Right renal cortex interstitium (tissue), 3 donors: ENCODE results near the gene DDR1. TPM values are rescaled to one million over a fixed set of nuclear protein-coding genes. Genes with fewer than 3 reads are reported as not detected.
"Not testable (repeated sequence)": the region's sequence is repeated elsewhere in the genome, so short reads cannot be mapped to it uniquely, and the experiment has no call there.

Experiments used
- DNase-seq, 3 donors: peaks; one replicate each; pipeline ENCODE4 v3.0.0-alpha.2; 2013; ENCODE audit warnings: low read depth in 3 of 3, low spot score in 2 of 3
- polyA plus RNA-seq, 3 donors: library from polyadenylated mRNA; unstranded; fragments of 120-200 nt; gene quantifications; one replicate each; pipeline ENCODE4 v1.2.1, GENCODE V29; 2013; ENCODE audit not compliant: insufficient read length in 3 of 3

Gene DDR1
- polyA plus RNA-seq, 3 donors = 139 to 163 (median 149) TPM

DNA sequence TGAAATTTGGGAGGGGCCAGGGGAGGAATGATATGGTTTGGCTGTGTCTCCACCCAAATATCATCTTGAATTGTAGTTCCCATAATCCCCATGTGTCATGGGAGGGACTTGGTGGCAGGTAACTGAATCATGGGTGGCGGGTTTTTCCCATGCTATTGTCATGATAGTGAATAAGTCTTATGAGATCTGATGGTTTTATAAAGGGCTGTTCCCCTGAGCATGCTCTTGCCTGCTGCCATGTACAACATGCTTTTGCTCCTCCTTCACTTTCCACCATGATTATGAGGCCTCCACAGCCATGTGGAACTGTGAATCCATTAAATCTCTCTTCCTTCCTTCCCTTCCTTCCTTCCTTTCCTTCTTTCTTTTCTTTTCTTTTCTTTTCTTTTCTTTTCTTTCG, 31.9 kb upstream of the DDR1 start:
- DNase-seq = not testable (repeated sequence)

DNA sequence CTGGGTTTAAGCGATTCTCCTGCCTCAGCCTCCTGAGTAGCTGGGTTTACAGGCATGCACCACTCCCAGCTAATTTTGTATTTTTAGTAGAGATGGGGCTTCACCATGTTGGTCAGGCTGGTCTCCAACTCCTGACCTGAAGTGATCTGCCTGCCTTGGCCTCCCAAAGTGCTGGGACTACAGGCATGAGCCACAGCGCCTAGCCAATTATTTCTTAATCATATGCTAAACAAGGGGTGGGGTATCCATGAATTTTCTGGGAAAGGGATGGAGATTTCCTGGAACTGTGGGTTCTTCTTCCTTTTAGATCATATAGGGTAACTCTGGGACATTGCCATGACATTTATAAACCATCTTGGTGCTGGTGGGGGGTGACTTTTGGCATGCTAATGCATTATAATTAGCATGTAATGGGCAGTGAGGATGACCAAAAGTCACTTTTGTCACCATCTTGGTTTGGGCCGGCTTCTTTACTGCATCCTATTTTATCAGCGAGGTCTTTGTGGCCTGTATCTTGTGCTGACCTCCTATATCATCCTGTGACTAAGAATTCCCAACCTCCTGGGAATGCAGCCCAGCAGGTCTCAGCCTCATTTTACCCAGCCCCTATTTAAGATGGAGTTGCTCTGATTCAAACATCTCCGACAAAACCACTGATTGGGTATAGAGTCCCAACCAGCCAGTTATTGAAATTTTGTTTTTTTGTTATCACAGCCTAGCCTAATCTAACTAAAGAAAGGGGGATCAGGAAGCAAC, 29.9 kb upstream of the DDR1 start:
- no peak for DNase-seq

DNA sequence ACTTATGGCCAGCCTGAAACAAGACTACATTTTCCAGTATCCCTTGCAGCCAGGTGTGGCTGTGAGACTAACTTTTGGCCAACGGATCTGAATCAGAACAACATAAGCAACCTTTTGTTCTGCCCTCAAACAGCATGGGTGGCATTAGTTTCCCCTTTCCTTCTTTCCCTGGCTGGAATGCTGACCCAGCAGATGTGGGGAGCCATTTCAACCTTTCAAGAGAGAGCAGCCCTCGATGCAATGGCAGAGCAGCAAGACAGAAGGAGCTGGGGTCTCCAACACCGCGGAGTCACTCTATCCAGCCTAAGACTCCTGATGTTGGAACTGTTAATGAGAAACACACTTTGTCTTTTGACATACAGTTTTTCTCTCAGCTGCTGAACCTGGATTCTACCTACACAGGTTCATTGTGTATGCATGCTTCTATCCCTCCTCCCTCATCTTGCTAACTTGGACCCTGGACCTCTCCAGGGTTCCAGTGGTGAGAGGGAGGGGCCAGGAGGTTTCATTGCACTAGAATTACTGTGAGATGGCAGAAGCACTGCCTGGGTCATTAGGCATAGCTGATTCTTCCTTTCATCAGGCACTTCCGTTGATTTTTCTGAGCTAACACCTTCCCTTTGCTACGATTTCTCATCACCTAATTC, 28.8 kb upstream of the DDR1 start:
- no peak for DNase-seq

DNA sequence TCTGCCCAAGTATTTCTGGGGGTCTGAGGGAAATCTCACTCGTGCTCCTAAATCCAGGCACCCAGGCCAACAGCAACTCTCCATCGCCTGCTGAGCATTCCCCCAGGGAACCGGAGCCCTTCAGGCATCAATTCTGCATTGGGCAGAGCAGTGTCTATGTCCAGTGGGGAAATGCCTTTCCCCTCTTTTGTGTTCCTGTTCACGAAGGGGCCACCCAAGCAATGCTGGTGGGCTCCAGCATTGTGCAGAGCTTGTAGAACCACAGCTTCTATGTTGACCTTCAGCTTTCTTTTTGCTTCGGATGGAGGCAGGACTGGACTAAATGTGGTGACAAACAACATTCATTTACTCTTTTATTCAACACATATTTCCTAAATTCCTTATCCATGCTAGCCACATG, 27.2 kb upstream of the DDR1 start:
- DNase-seq = no peak

DNA sequence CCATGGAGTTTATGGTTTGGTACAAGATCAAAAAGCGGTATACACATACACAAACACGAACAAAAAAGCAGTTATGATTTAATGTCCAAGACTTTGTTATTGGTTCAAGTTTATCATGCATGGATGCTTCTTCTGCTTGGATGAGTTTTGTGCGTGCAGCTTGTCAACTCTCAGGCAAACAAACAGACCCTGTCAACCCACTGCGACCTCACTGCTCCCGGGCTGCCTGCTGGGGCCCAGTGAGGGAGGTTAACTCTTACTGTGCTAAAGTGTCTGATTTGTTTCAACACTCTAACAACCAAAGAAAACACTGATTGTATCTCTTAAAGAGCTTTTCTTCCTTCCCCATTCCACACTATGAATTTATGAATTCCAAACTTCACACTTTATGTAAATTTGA, 26.8 kb upstream of the DDR1 start:
- no peak for DNase-seq

DNA sequence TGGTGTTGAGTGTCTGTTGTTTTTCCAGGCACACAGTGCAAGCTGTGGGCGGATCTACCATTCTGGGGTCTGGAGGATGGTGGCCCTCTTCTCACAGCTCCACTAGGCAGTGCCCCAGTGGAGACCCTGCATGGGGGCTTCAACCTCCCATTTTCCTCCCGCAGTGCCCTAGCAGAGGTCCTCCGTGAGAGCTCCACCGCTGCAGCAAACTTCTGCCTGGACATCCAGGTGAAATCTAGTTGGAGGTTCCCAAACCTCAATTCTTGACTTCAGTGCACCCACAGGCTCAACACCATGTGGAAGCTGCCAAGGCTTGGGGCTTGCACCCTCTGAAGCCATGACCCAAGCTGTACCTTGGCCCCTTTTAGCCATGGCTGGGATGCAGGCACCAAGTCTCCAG, 24.6 kb upstream of the DDR1 start:
- DNase-seq = not testable (repeated sequence)

DNA sequence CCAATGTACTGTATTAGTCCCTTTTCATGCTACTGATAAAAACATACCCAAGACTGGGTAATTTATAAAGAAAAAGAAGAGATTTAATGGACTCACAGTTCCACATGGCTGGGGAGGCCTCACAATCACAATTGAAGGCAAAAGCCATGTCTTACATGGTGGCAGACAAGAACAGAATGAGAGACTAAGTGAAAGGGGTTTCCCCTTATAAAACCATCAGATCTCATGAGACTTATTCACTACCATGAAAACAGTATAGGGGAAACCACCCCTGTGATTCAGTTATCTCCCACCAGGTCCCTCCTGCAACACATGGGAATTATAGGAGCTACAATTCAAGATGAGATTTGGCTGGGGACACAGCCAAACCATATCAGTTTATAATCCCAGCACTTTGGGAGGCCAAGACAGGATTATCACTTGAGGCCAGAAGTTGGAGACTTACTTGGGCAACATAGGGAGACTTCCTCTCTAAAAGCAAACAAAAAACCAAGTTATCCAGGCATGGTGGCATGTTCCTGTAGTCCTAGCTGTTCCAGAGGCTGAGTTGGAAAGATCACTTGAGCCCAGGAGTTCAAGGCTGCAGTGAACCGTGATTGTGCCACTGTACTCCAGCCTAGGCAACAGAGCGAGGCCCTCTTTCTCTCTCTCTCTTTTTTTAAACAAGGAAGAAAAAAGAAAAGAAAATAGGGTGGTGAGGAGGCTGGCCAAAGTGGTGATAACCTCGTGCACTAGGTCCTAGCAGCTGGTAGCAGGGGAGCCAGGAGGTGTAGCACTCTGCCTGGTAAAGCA, 22.9 kb upstream of the DDR1 start:
- DNase-seq = no peak

DNA sequence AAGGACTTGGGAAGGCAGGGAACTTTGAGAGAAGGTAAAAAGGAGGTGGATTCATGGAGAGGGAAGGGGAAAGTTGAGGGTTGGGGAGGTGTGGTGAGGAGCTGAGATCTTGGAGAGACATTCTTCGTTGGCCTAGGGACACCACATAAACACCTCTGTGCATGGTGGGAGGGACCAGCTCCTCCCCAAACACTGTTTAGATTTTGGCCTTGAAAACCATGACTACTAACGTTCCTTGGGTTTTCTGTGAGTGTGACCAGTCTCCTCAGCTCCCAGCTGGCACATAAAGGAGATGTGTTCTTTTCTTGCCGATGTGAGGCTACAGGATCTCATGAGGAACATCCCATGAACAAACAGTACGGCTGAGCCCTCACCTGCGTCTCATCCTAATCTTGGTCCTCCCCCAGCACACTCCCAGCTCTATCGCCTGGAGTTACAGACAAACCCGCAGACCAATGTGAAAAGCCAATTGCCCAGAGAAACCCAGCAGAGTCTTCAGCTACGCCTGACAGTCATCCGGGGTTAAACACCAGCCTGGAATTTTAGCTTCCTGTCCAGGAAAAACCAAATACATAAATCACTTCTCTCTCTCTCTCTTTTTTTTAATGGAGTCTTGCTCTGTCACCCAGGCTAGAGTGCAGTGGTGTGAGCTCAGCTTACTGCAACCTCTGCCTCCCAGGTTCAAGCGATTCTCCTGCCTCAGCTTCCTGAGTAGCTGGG, 22.0 kb upstream of the DDR1 start:
- DNase-seq = no peak

DNA sequence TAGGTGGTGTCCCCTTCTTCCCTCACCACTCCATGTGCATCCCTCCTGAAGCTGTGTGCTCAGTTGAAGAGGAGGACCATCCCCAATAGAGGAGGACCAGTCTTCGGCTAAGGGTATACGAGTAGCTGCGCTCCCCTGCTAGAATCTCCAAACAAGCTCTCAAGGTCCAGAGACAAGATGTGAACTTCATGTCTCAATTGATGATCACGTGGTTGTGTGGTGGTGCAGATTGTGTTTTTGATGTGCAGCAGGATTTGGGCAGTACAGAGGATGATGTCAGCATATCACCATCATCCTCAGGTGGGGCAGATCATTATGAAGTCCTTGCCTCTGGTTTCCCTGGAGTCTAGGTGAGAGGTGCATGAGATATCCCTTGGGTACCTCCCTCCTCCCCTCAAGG, 20.0 kb upstream of the DDR1 start:
- DNase-seq = no peak

DNA sequence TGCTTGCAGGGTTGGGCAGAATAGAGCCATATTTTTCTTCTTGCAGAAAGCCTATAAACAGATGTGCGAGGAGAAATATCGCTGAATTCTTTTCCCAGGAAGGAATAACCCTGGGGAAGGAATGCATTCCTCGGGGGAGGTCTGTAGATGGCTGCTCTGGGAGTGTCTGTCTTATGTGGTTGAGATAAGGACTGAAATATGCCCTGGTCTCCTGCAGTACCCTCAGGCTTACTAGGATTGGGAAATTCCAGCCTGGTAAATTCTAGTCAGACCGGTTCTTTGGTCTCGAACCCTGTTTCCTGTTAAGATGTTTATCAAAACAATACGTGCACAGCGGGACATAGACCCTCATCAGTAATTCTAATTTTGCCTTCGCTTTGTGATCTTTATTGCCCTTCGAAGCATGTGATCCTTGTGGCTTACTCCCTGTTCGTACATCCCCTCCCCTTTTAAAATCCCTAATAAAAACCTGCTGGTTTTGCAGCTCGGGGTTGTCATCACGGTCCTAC, 15.0 kb upstream of the DDR1 start:
- DNase-seq = not testable (repeated sequence)

DNA sequence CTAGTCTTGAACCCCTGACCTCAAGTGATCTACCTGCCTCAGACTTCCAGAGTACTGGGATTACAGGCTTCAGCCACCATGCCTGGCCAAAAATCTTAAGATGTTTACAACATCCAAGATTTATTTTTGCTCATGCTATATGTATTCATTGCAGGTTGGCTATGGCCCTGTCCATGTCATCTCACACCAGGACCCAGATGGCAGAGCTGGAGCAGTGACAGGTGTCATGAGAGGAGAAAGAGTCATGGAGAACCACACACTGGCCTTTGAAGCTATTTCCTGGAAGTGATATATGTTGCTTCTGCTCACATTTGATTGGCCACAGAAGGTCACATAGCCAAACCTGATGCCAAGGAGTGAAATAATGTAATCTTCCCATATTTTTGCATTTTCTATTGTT, 13.8 kb upstream of the DDR1 start:
- DNase-seq = no peak

DNA sequence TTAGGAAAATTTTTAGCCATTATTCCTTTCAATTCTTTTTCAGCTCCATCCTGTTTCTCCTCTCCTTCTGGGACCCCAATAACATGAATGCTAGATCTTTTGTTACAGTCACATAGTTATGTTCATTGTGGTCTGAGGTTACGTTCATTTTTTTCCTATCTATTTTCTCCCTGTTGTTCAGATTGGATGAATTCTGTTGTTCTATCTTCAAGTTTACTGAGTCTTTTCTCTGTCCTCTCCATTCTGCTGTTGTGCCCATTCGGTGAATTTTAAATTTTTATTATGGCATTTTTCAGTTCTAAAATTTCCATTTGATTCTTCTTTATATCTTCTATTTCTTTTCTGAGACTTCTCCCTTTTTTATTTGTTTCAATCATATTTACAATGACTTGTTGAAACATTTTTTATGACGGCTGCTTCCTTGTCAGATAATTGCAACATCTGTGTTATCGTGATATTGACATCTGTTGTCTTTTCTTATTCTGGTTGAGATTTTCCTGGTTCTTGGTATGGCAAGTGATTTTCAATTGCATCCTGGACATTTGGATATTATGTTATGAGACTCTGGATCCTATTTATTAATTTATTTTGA, 12.6 kb upstream of the DDR1 start:
- no peak for DNase-seq

DNA sequence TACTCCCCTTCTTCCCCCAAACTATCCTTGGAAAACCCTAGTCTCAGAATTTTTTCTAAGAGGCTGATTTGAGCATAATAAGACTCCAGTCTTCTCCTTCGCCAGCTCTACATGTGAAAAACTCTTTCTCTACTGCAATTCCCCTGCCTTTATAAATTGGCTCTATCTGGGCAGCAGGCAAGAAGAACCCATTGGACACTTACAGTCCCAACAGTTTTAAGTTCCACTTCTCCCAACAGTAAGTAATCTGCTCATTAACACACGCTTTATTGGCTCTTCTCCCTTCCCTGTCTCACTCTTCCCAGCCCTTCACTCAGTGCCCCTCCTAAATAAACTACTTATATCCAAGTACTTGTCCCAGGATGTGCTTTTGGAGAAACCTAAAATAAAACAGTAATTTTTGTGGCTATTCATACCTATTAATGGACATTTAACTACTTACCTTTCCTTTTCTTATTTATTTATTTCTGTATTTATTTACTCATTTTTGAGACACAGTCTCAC, 11.1 kb upstream of the DDR1 start:
- no peak for DNase-seq

DNA sequence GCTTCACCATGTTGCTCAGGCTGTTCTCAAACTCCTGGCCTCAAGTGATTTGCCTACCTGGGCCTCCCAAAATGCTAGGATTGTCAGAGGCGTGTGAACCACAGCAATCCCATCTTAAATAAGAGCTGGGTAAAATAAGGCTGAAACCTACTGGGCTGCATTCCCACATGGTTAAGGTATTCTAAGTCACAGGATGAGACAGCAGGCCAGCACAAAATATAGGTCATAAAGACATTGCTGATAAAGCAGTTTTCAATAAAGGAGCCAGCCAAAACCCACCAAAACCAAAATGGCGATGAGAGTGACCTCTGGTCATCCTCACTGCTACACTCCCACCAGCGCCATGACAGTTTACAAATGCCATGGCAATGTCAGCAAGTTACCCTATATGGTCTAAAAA, 10.5 kb upstream of the DDR1 start:
- not testable (repeated sequence) for DNase-seq

DNA sequence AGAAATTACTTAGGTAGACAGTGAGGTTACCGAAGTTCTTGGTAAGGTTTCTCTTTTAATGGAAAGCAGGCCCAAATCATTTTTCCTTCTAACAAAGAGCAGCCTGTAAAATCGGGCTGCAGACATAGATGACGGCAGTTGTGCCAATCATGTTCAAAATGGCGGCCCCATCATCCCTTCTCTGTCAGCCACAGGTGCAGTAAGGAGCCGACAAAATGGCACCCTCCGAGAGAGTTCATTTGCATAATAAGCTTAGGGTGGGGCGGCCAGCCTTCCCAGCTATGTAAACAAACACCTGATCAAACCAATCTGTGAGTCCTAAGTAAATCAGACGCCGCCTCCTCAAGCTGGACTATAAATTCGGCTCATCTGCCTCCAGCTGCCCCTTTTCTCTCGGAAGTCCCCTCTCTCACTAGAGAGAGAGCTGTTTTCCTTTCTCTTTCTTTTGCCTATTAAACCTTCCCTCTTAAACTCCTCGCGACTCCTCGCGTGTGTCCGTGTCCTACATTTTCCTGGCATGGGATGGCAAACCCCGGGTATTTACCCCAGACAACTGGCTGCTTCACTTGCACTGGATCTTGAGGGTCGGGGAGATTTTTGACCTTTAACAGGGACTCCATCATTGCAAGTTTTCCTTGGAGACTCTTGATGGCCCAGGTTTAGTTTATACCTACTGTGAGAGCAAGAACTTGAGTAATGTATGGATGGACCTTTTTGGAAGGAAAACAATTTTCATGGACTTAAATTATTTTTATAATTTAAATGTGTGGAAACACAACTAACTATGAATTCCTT, 8.9 kb upstream of the DDR1 start:
- no peak for DNase-seq

DNA sequence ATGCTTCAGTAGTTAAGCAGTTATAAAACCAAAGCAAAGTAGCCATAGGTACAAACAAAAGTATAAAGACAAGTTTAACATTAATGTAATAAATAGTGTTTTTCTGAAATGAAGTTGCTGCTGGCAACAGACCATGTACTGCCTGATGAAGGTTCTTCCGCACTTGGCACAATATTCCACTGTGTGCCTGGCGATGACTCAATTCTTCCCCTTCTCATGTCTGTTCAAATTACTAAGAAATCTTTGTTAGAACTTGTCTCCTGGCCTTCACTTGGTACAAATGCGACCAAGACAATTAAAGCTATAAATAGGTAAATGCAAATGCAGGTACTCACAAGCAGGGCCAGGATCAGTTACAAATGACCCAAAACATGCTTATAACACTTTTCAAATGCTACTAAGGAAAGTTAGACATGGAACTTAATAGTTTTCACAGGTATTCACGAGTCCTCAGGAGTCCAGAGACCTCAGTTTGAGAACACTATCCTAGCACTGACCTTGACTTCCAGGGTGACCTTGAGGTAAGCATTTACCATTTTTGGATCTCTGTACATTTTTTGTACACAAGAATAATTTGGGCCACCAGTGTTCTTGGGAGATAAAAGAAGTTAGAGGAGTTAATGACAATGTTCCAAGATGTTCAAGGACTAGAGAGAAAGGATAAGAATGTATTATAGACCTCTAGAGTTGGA, 8.1 kb upstream of the DDR1 start:
- DNase-seq = no peak

DNA sequence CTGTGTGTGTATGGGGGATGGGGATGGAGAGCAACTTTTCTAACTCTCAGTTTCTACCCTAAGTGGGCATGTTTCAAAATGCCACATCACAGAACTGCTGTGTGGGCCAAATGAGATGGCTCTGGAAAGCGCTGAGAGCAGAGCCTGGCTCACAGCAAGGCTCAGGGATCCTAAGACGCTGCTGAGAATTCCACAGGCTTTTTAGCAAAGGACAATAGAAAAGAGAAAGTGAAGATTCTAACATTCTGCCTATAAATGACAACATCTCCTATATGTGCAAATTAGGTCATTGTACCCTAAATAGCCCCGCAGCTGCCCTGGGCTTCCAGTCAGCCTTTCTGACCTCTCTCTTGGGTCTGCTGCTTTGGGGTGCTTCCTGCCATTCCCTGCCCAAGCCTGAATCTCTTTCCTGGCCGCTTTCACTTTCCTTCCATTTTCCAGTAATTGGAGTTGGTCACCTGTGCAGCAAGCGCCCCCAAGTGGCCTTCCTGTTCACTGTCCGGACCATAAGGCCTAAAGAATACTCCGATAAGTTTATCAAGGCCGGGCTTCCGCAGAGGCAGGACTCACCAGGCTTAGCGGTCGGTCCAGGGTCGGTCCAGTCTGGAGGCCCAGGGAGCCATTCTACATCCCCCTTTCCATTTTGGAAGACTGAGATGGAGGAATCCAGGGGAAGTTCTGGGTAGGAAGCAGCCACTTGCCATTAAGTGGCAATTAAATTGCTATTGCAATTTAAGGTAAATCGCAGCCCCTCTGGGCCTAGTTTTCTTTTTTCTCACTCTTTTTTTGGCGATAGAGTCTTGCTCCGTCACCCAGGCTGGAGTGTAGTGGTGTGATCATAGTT, 6.7 kb upstream of the DDR1 start:
- DNase-seq = no peak
